ENCODE data around the gene MOV10.

DNA sequence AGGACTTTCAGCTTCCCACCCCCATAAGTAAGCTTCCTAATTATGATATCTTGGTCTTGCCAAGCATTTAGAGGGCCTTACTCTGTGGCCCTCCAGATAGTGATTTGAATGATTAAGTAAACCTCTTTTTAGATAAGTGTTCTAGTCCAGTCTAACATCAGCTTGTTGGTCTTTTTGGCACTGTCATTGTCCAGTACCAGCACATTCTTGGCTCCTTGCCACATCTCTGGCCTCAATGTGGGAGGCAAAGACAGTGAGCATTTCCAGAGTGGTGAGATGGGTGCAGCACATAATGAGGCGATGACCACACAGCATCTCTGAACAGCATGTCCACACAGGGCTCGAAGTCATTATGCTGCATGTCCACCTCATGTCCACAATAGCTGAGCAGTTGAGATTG is 48.8 kb upstream of the MOV10 start:
- TF ChIP-seq, protein P1, sequence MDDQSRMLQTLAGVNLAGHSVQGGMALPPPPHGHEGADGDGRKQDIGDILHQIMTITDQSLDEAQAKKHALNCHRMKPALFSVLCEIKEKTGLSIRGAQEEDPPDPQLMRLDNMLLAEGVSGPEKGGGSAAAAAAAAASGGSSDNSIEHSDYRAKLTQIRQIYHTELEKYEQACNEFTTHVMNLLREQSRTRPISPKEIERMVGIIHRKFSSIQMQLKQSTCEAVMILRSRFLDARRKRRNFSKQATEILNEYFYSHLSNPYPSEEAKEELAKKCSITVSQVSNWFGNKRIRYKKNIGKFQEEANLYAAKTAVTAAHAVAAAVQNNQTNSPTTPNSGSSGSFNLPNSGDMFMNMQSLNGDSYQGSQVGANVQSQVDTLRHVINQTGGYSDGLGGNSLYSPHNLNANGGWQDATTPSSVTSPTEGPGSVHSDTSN (CRISPR knock-in tag; IDR thresholded peaks at IDR 0.05): no peak
- no peak for TF ChIP-seq MEIS1 (CRISPR knock-in tag; IDR thresholded peaks at IDR 0.05; ENCODE audit: borderline replicate concordance)
- TF ChIP-seq, protein P2, sequence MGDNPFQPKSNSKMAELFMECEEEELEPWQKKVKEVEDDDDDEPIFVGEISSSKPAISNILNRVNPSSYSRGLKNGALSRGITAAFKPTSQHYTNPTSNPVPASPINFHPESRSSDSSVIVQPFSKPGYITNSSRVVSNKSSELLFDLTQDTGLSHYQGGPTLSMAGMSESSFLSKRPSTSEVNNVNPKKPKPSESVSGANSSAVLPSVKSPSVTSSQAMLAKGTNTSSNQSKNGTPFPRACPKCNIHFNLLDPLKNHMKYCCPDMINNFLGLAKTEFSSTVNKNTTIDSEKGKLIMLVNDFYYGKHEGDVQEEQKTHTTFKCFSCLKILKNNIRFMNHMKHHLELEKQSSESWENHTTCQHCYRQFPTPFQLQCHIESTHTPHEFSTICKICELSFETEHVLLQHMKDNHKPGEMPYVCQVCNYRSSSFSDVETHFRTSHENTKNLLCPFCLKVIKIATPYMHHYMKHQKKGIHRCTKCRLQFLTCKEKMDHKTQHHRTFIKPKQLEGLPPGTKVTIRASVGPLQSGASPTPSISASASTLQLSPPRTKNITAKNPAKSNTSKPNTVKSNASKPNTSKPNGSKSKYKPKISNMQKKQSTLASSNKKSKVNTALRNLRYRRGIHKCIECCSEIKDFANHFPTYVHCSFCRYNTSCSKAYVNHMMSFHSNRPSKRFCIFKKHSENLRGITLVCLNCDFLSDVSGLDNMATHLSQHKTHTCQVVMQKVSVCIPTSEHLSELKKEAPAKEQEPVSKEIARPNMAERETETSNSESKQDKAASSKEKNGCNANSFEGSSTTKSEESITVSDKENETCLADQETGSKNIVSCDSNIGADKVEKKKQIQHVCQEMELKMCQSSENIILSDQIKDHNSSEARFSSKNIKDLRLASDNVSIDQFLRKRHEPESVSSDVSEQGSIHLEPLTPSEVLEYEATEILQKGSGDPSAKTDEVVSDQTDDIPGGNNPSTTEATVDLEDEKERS (tag by site-specific recombination; IDR thresholded peaks at IDR 0.05): no peak
- TF ChIP-seq, protein P3, sequence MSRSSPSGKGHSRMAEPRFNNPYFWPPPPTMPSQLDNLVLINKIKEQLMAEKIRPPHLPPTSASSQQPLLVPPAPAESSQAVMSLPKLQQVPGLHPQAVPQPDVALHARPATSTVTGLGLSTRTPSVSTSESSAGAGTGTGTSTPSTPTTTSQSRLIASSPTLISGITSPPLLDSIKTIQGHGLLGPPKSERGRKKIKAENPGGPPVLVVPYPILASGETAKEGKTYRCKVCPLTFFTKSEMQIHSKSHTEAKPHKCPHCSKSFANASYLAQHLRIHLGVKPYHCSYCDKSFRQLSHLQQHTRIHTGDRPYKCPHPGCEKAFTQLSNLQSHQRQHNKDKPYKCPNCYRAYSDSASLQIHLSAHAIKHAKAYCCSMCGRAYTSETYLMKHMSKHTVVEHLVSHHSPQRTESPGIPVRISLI (tag by site-specific recombination; IDR thresholded peaks at IDR 0.05): no peak
- no peak for TF ChIP-seq GFI1B (tag by site-specific recombination; IDR thresholded peaks at IDR 0.05)
- no peak for TF ChIP-seq SP2 (tag by site-specific recombination; IDR thresholded peaks at IDR 0.05)
- TF ChIP-seq, protein P4, sequence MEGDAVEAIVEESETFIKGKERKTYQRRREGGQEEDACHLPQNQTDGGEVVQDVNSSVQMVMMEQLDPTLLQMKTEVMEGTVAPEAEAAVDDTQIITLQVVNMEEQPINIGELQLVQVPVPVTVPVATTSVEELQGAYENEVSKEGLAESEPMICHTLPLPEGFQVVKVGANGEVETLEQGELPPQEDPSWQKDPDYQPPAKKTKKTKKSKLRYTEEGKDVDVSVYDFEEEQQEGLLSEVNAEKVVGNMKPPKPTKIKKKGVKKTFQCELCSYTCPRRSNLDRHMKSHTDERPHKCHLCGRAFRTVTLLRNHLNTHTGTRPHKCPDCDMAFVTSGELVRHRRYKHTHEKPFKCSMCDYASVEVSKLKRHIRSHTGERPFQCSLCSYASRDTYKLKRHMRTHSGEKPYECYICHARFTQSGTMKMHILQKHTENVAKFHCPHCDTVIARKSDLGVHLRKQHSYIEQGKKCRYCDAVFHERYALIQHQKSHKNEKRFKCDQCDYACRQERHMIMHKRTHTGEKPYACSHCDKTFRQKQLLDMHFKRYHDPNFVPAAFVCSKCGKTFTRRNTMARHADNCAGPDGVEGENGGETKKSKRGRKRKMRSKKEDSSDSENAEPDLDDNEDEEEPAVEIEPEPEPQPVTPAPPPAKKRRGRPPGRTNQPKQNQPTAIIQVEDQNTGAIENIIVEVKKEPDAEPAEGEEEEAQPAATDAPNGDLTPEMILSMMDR (tag by site-specific recombination; IDR thresholded peaks at IDR 0.05): no peak
- TF ChIP-seq MZF1 (tag by site-specific recombination; IDR thresholded peaks at IDR 0.05; ENCODE audit: borderline replicate concordance): no peak
- no peak for TF ChIP-seq ZSCAN30 (tag by site-specific recombination; IDR thresholded peaks at IDR 0.05)
